Activated naive CD8-positive, alpha-beta T cell treated with anti-CD3 and anti-CD28 coated beads, Interleukin-2, amount 10 ng/mL, durations not matched to agents 7 days and 5 days (primary cell): Measurements from ENCODE around the gene NRXN3. TPM values are rescaled to one million over a fixed set of nuclear protein-coding genes. Genes with fewer than 3 reads are reported as not detected.

Source experiments
- ATAC-seq: fragments of 150-1000 bp; cut with Tn5 transposase; one replicate; pipeline ENCODE4 v1.10.0; 2021; ENCODE audit warnings: low read depth, moderate library complexity
- POLR2A ChIA-PET: fragments of 350-600 bp; sonication (Branson Sonifier 250); formaldehyde crosslinking; loops from one replicate; lab custom pipeline; 2021; ENCODE audit warnings: antibody characterized with exemption; lab: Charles Lee
- DNase-seq: peaks from one replicate; pipeline ENCODE4 v3.0.0; 2021
- H3K27ac Mint-ChIP-seq: one replicate; pipeline ENCODE4 v1.8.0; 2022; ENCODE audit warnings: mild to moderate bottlenecking, mixed read lengths
- H3K27me3 Mint-ChIP-seq: one replicate; pipeline ENCODE4 v1.8.0; 2022; ENCODE audit warnings: mild to moderate bottlenecking, moderate library complexity, mixed read lengths
- H3K36me3 Mint-ChIP-seq: one replicate; pipeline ENCODE4 v1.8.0; 2021; ENCODE audit warnings: mild to moderate bottlenecking, mixed read lengths
- H3K4me1 Mint-ChIP-seq: one replicate; pipeline ENCODE4 v1.8.0; 2021; ENCODE audit warnings: mixed read lengths
- H3K4me3 Mint-ChIP-seq: one replicate; pipeline ENCODE4 v1.8.0; 2022; ENCODE audit warnings: mild to moderate bottlenecking, moderate library complexity, mixed read lengths
- H3K9me3 Mint-ChIP-seq: one replicate; pipeline ENCODE4 v1.8.0; 2021; ENCODE audit warnings: mixed read lengths
- total RNA-seq, 2 experiments: library from RNA; stranded (reverse); gene quantifications; one replicate each; pipeline ENCODE4 v1.2.3, GENCODE V29; 2021

NRXN3 gene
- total RNA-seq, 2 experiments from 2014 or later: not detected

GRCh38 chr14:78921856-78922255 is 751.7 kb downstream of the NRXN3 start:
- Mint-ChIP-seq H3K27ac (no peak overlapping the region), H3K4me3 (no peak overlapping the region), H3K9me3 (no peaks in the 10 kb centered on the region), H3K36me3 (no peaks in the 10 kb centered on the region), H3K4me1 (no peaks in the 10 kb centered on the region), H3K27me3 (no peaks in the 10 kb centered on the region)
- DNase-seq: no peak
- ATAC-seq: no peak
- POLR2A ChIA-PET: no interaction called here

GRCh38 chr14:78927261-78927660 is 757.1 kb downstream of the NRXN3 start:
- H3K4me3 Mint-ChIP-seq: no peak overlapping the region
- H3K9me3 Mint-ChIP-seq: no peaks in the 10 kb centered on the region
- DNase-seq: no peak
- no peaks in the 10 kb centered on the region for H3K4me1 Mint-ChIP-seq
- H3K27me3 Mint-ChIP-seq: no peaks in the 10 kb centered on the region
- H3K36me3 Mint-ChIP-seq: no peaks in the 10 kb centered on the region
- POLR2A ChIA-PET: no interaction called here
- no peak overlapping the region for H3K27ac Mint-ChIP-seq
- ATAC-seq: no peak

DNA sequence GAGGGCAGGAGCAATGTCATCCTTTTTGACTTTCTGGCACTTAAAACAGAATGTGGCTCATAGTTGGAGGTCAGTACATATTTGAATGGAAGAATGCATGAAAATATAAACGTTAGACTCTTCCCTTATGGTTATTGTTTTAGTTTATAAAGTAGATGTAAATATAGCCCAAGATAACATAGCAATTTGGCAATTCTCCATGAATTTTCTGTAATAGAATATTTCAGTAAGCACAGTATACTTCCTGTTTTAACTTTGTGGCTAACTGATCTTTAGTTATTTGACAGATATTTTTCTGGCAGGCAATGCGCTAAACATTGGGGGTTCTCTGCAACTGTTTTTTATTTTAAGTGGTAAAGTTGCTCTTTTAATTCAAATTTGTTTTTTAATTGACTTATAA is 763.0 kb downstream of the NRXN3 start:
- no peaks in the 10 kb centered on the region for H3K9me3 Mint-ChIP-seq
- no peak overlapping the region for H3K4me3 Mint-ChIP-seq
- ATAC-seq (no peak), DNase-seq (no peak)
- H3K27me3 Mint-ChIP-seq: no peaks in the 10 kb centered on the region
- no peaks in the 10 kb centered on the region for H3K4me1 Mint-ChIP-seq
- no peak overlapping the region for H3K27ac Mint-ChIP-seq
- no peaks in the 10 kb centered on the region for H3K36me3 Mint-ChIP-seq
- POLR2A ChIA-PET: no interaction called here

- ATAC-seq: no peak
- H3K9me3 Mint-ChIP-seq: no peaks in the 10 kb centered on the region
- H3K4me3 Mint-ChIP-seq: no peak overlapping the region
- H3K4me1 Mint-ChIP-seq: no peaks in the 10 kb centered on the region
- no peaks in the 10 kb centered on the region for H3K36me3 Mint-ChIP-seq
- POLR2A ChIA-PET: no interaction called here
- H3K27me3 Mint-ChIP-seq: no peaks in the 10 kb centered on the region
- DNase-seq: no peak
- H3K27ac Mint-ChIP-seq: no peak overlapping the region
These were observed 763.9 kb downstream of the NRXN3 start for GRCh38 chr14:78933948-78934524.

GRCh38 chr14:78946949-78947348 is 776.8 kb downstream of the NRXN3 start:
- Mint-ChIP-seq H3K27me3 (no peaks in the 10 kb centered on the region), H3K9me3 (no peaks in the 10 kb centered on the region), H3K36me3 (no peaks in the 10 kb centered on the region), H3K4me1 (no peaks in the 10 kb centered on the region), H3K27ac (no peak overlapping the region), H3K4me3 (no peak overlapping the region)
- POLR2A ChIA-PET: no interaction called here
- DNase-seq (no peak), ATAC-seq (no peak)

DNA sequence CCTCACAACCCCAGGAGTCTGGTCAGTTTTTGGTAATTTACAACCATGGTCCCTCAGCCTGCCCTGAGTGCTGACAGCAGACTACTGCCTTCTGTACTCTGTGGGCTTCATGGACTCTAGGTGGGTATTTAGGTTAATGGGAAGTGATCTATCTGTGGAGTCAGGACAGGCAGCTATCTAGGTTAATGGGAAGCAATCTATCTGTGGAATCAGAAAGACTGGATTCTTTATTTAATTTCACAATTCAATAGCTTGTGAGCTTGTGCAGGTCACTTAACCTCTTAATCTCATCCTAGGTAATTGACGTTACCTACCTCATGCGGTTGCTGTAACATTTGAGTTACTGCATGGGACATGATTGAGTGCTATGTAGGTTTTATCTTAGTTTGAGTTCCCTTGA is 777.5 kb downstream of the NRXN3 start:
- Mint-ChIP-seq H3K27me3 (no peaks in the 10 kb centered on the region), H3K4me1 (no peaks in the 10 kb centered on the region), H3K4me3 (no peak overlapping the region), H3K36me3 (no peaks in the 10 kb centered on the region), H3K27ac (no peak overlapping the region), H3K9me3 (no peaks in the 10 kb centered on the region)
- POLR2A ChIA-PET: no interaction called here
- DNase-seq (no peak), ATAC-seq (no peak)

GRCh38 chr14:78950649-78951048 is 780.5 kb downstream of the NRXN3 start:
- Mint-ChIP-seq H3K36me3 (no peaks in the 10 kb centered on the region), H3K9me3 (no peaks in the 10 kb centered on the region), H3K4me3 (no peak overlapping the region), H3K27me3 (no peaks in the 10 kb centered on the region), H3K27ac (no peak overlapping the region), H3K4me1 (no peaks in the 10 kb centered on the region)
- no peak for DNase-seq
- POLR2A ChIA-PET: no interaction called here
- ATAC-seq: no peak

DNA sequence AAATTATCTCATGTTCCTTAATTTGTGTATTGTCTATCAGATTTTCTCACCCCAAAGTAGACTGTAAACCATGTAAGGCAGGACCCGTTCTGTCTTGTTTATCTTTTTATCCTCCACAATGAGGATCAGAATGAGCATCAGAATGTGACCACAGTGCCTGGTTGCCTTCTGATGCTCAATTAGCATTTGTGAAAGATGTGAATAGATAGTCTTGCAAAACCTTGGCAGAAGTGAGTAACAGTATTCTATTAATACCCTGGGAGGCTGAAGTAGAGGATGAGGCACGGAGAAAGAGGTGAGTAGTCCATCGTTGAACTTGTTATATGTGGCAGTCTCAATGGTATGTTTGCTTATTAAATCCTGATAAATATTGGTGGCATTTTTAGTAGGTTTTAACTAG is 781.4 kb downstream of the NRXN3 start:
- Mint-ChIP-seq H3K27me3 (no peaks in the 10 kb centered on the region), H3K9me3 (no peaks in the 10 kb centered on the region), H3K4me1 (no peaks in the 10 kb centered on the region), H3K36me3 (no peaks in the 10 kb centered on the region), H3K27ac (no peak overlapping the region), H3K4me3 (no peak overlapping the region)
- no peak for DNase-seq
- no peak for ATAC-seq
- POLR2A ChIA-PET: no interaction called here

- Mint-ChIP-seq H3K27ac (no peak overlapping the region), H3K27me3 (no peaks in the 10 kb centered on the region), H3K9me3 (no peaks in the 10 kb centered on the region), H3K4me1 (no peaks in the 10 kb centered on the region), H3K4me3 (no peak overlapping the region), H3K36me3 (no peaks in the 10 kb centered on the region)
- POLR2A ChIA-PET: no interaction called here
- DNase-seq (peak; percentile 25), ATAC-seq (no peak)
These were observed 789.6 kb downstream of the NRXN3 start for GRCh38 chr14:78959674-78960264.

DNA sequence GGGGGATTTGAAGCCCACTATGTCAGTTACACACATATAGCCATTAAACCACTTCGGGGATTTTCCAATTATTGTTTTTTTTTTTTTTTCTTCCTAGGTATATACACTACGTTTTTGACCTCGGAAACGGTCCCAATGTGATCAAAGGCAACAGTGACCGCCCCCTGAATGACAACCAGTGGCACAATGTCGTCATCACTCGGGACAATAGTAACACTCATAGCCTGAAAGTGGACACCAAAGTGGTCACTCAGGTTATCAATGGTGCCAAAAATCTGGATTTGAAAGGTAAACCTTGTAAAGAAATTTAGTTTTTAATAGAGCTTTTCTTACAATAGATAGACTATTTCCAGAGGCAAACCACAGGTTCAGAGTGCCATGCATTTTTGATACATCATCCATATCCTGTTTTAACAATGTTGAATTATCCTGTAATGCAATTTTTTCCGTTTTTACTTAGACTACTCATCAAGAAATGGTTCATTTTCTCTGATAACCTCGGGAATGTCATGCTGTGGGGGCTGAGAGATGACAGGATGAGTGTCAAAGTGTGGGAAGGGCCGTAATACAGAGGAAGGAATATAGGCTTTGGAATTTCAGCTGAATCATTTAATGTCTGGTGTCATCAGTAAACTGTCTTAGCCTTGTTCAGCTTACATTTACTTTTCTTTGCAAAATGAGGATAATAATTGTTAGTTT is 797.1 kb downstream of the NRXN3 start:
- no peaks in the 10 kb centered on the region for H3K27me3 Mint-ChIP-seq
- no peak overlapping the region for H3K27ac Mint-ChIP-seq
- no peaks in the 10 kb centered on the region for H3K9me3 Mint-ChIP-seq
- DNase-seq (no peak), ATAC-seq (no peak)
- H3K4me3 Mint-ChIP-seq: no peak overlapping the region
- H3K36me3 Mint-ChIP-seq: no peaks in the 10 kb centered on the region
- H3K4me1 Mint-ChIP-seq: no peaks in the 10 kb centered on the region
- POLR2A ChIA-PET: no interaction called here

DNA sequence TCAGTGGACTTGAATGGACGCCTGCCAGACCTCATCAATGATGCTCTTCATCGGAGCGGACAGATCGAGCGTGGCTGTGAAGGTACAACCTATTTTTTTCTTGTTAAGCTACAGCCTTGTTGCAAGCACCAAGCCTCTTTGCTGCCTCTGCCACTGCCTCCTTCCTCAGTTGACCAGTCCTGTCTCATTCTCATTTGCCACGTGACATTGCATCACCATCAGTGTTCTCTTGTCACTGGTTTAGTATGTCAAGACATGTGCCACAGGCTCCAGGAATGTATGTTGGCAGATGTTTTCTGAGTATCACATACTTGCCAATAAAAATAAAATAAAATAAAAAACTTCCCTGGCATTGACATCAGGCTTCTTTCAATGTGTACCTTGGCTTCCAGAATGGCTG is 798.1 kb downstream of the NRXN3 start:
- no peaks in the 10 kb centered on the region for H3K27me3 Mint-ChIP-seq
- no peaks in the 10 kb centered on the region for H3K9me3 Mint-ChIP-seq
- no peak overlapping the region for H3K4me3 Mint-ChIP-seq
- POLR2A ChIA-PET: no interaction called here
- H3K36me3 Mint-ChIP-seq: no peaks in the 10 kb centered on the region
- ATAC-seq: no peak
- H3K4me1 Mint-ChIP-seq: no peaks in the 10 kb centered on the region
- no peak for DNase-seq
- H3K27ac Mint-ChIP-seq: no peak overlapping the region

GRCh38 chr14:78970677-78971076 is 800.5 kb downstream of the NRXN3 start:
- POLR2A ChIA-PET: no interaction called here
- H3K27me3 Mint-ChIP-seq: no peaks in the 10 kb centered on the region
- H3K4me3 Mint-ChIP-seq: no peak overlapping the region
- no peaks in the 10 kb centered on the region for H3K36me3 Mint-ChIP-seq
- no peak for DNase-seq
- H3K9me3 Mint-ChIP-seq: no peaks in the 10 kb centered on the region
- no peak for ATAC-seq
- H3K27ac Mint-ChIP-seq: no peak overlapping the region
- H3K4me1 Mint-ChIP-seq: no peaks in the 10 kb centered on the region

- Mint-ChIP-seq H3K4me1 (no peaks in the 10 kb centered on the region), H3K9me3 (no peaks in the 10 kb centered on the region), H3K4me3 (no peak overlapping the region), H3K27me3 (no peaks in the 10 kb centered on the region), H3K36me3 (no peaks in the 10 kb centered on the region), H3K27ac (no peak overlapping the region)
- no peak for DNase-seq
- POLR2A ChIA-PET: no interaction called here
- ATAC-seq: no peak
These were observed 802.3 kb downstream of the NRXN3 start for GRCh38 chr14:78972440-78972839.

DNA sequence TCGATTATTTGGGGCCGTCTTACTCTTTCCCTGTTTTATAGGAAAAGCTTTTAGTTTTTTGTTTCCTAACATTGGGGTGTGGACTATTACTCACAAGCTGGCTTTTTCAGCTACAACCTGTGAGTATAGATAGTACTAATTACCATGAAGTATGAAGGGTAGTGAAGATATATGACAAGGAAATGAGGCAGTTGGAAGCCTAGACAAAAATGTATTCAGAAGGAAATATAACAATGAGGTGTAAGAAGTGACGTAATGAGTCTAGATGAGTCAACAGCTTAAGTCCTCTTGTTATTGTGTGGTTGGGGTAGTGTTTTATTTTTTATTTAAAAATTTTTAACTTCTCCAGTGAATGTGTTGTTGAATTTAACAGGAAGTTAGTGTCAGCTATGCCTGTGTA is 804.5 kb downstream of the NRXN3 start:
- no peak for DNase-seq
- Mint-ChIP-seq H3K36me3 (no peaks in the 10 kb centered on the region), H3K27me3 (no peaks in the 10 kb centered on the region), H3K9me3 (no peaks in the 10 kb centered on the region), H3K4me3 (no peak overlapping the region), H3K4me1 (no peaks in the 10 kb centered on the region), H3K27ac (no peak overlapping the region)
- ATAC-seq: no peak
- POLR2A ChIA-PET: no interaction called here
